ENCODE results near the gene TCEA3.

Gene TCEA3

GRCh38 chr1:23424293-23425192 lies at the start of gene TCEA3:
Gene TCEA3, minus strand, starts transcription at chr1:23424748. Its CDS starts 115 bp downstream, at chr1:23424633.
- DNase-seq = no peak

- no peak for DNase-seq
Observed at GRCh38 chr1:23473037-23473800, 48.7 kb upstream of the TCEA3 start.

- no peak for DNase-seq
Observed at GRCh38 chr1:23472351-23473036, 47.9 kb upstream of the TCEA3 start.

GRCh38 chr1:23471473-23472075 lies 47.0 kb upstream of the TCEA3 start:
- DNase-seq = no peak

GRCh38 chr1:23470282-23471070 lies 45.9 kb upstream of the TCEA3 start:
- DNase-seq = no peak

GRCh38 chr1:23469372-23469982 lies 44.9 kb upstream of the TCEA3 start:
- DNase-seq = no peak

- no peak for DNase-seq
Observed at GRCh38 chr1:23466423-23466989, 42.0 kb upstream of the TCEA3 start.

- DNase-seq = no peak
Observed at GRCh38 chr1:23463286-23463685, 38.7 kb upstream of the TCEA3 start.

- DNase-seq = no peak
Observed at GRCh38 chr1:23462766-23463165, 38.2 kb upstream of the TCEA3 start.

GRCh38 chr1:23461050-23461449 lies 36.5 kb upstream of the TCEA3 start:
- no peak for DNase-seq

- no peak for DNase-seq
Observed at GRCh38 chr1:23460519-23460918, 36.0 kb upstream of the TCEA3 start.

- no peak for DNase-seq
Observed at GRCh38 chr1:23459338-23459757, 34.8 kb upstream of the TCEA3 start.

- DNase-seq = no peak
Observed at GRCh38 chr1:23456226-23456625, 31.7 kb upstream of the TCEA3 start.

- DNase-seq = no peak
Observed at GRCh38 chr1:23453455-23454000, 29.0 kb upstream of the TCEA3 start.

- DNase-seq = peak; percentile 28
Observed at GRCh38 chr1:23452011-23452411, 27.5 kb upstream of the TCEA3 start.

- no peak for DNase-seq
Observed at GRCh38 chr1:23451441-23451840, 26.9 kb upstream of the TCEA3 start.

GRCh38 chr1:23450894-23451293 lies 26.3 kb upstream of the TCEA3 start:
- no peak for DNase-seq

- DNase-seq = peak; percentile 16
Observed at GRCh38 chr1:23449958-23450357, 25.4 kb upstream of the TCEA3 start.

GRCh38 chr1:23449306-23449705 lies 24.8 kb upstream of the TCEA3 start:
- no peak for DNase-seq

GRCh38 chr1:23448846-23449245 lies 24.3 kb upstream of the TCEA3 start:
- DNase-seq = no peak
